Mesenchymal stem cell (in vitro differentiated cells and primary cell): ENCODE results near the gene EPO.

ENCODE experiments used
- DNase-seq: peaks from one replicate; pipeline ENCODE4 v3.0.0-alpha.2; 2013
- H2AFZ ChIP-seq: one replicate; pipeline ENCODE4 v1.6.1; 2013; ENCODE audit warnings: low read depth, mild to moderate bottlenecking, control low read depth, inconsistent platforms, low read length, moderate library complexity
- H2AK5ac ChIP-seq: 2 replicates; pipeline ENCODE4 v1.6.1; 2013; ENCODE audit warnings: low read length, moderate library complexity, mild to moderate bottlenecking, inconsistent platforms; ENCODE audit not compliant: severe bottlenecking
- H2BK120ac ChIP-seq: one replicate; pipeline ENCODE4 v1.6.1; 2013; ENCODE audit warnings: low read depth, mild to moderate bottlenecking, inconsistent platforms, low read length, moderate library complexity
- H2BK12ac ChIP-seq, 2 experiments: one replicate each; pipeline ENCODE4 v1.6.1; 2013; ENCODE audit warnings: inconsistent platforms in 2 of 2, low read length in 2 of 2, mild to moderate bottlenecking in 2 of 2, moderate library complexity in 2 of 2, control low read depth in 1 of 2
- H2BK15ac ChIP-seq: one replicate; pipeline ENCODE4 v1.6.1; 2013; ENCODE audit warnings: mild to moderate bottlenecking, low read depth, inconsistent platforms; ENCODE audit not compliant: poor library complexity, severe bottlenecking
- H2BK5ac ChIP-seq: 2 replicates; pipeline ENCODE4 v1.6.1; 2013; ENCODE audit warnings: low read depth, mild to moderate bottlenecking, low read length, control low read depth, inconsistent platforms; ENCODE audit not compliant: poor library complexity, severe bottlenecking
- H3K14ac ChIP-seq, 2 experiments: one replicate each; pipeline ENCODE4 v1.6.1; 2013; ENCODE audit warnings: inconsistent platforms in 2 of 2, low read length in 2 of 2, control low read depth in 1 of 2, mild to moderate bottlenecking in 1 of 2, moderate library complexity in 1 of 2
- H3K18ac ChIP-seq, 2 experiments: one replicate each; pipeline ENCODE4 v1.6.1; 2013; ENCODE audit warnings: inconsistent platforms in 2 of 2, low read length in 2 of 2, control low read depth in 1 of 2, low read depth in 1 of 2, mild to moderate bottlenecking in 1 of 2
- H3K23ac ChIP-seq, 2 experiments: one replicate each; pipeline ENCODE4 v1.6.1; 2013; ENCODE audit warnings: inconsistent platforms in 2 of 2, low read length in 2 of 2, mild to moderate bottlenecking in 2 of 2, moderate library complexity in 2 of 2, control low read depth in 1 of 2
- H3K27ac ChIP-seq: 2 replicates; pipeline ENCODE4 v1.5.1; 2013; ENCODE audit warnings: mild to moderate bottlenecking, moderate library complexity, low read length, control low read depth, inconsistent platforms; ENCODE audit not compliant: poor library complexity, severe bottlenecking
- H3K27me3 ChIP-seq, 2 experiments: 2 replicates each; pipeline versions ENCODE4 v1.6.1 to v1.7.0; 2013; ENCODE audit warnings: low read length in 2 of 2, mild to moderate bottlenecking in 2 of 2, moderate library complexity in 2 of 2, control low read depth in 1 of 2, inconsistent platforms in 1 of 2; ENCODE audit not compliant: control insufficient read depth in 1 of 2, insufficient read depth in 1 of 2
- H3K36me3 ChIP-seq, 2 experiments: 2 replicates each; pipeline versions ENCODE4 v1.6.1 to v1.7.0; 2013; ENCODE audit warnings: low read length in 2 of 2, control low read depth in 1 of 2, inconsistent platforms in 1 of 2, low read depth in 1 of 2, mild to moderate bottlenecking in 1 of 2; ENCODE audit not compliant: insufficient read depth in 2 of 2, control insufficient read depth in 1 of 2
- H3K4ac ChIP-seq, 2 experiments: one replicate each; pipeline ENCODE4 v1.6.1; 2013; ENCODE audit warnings: inconsistent platforms in 2 of 2, low read length in 2 of 2, mild to moderate bottlenecking in 2 of 2, moderate library complexity in 2 of 2, control low read depth in 1 of 2, low read depth in 1 of 2
- H3K4me1 ChIP-seq: 2 replicates; pipeline ENCODE4 v1.6.1; 2013; ENCODE audit warnings: low read depth, low read length, control low read depth; ENCODE audit not compliant: control insufficient read depth, insufficient read depth
- H3K4me2 ChIP-seq: 2 replicates; pipeline ENCODE4 v1.6.1; 2013; ENCODE audit warnings: low read length, mild to moderate bottlenecking, inconsistent platforms; ENCODE audit not compliant: poor library complexity, severe bottlenecking
- H3K4me3 ChIP-seq, 2 experiments: 2 replicates each; pipeline versions ENCODE4 v1.5.1 to v1.7.0; 2013; ENCODE audit warnings: low read length in 2 of 2, mild to moderate bottlenecking in 2 of 2, control low read depth in 1 of 2, low read depth in 1 of 2; ENCODE audit not compliant: insufficient read depth in 1 of 2
- H3K79me1 ChIP-seq: replicated peaks from 2 replicates; pipeline ENCODE4 v1.6.1; 2013; ENCODE audit warnings: mild to moderate bottlenecking, control low read depth, low read length, inconsistent platforms; ENCODE audit not compliant: poor library complexity, severe bottlenecking
- H3K9ac ChIP-seq: 2 replicates; pipeline ENCODE4 v1.7.0; 2013; ENCODE audit warnings: mild to moderate bottlenecking, low read length, moderate library complexity
- H3K9me3 ChIP-seq: 2 replicates; pipeline ENCODE4 v1.7.0; 2013; ENCODE audit warnings: mild to moderate bottlenecking, low read length; ENCODE audit not compliant: control insufficient read depth
- H4K8ac ChIP-seq: one replicate; pipeline ENCODE4 v1.6.1; 2013; ENCODE audit warnings: inconsistent platforms, mild to moderate bottlenecking, low read length, moderate library complexity
- H4K91ac ChIP-seq: one replicate; pipeline ENCODE4 v1.6.1; 2013; ENCODE audit warnings: mild to moderate bottlenecking, low read length, inconsistent platforms
- WGBS: methylation state at CpG from one replicate; pipeline ENCODE4 v1.1.7; 2013; ENCODE audit warnings: mixed read lengths; 5-methylcytosine and 5-hydroxymethylcytosine counted together

The EPO gene

DNA sequence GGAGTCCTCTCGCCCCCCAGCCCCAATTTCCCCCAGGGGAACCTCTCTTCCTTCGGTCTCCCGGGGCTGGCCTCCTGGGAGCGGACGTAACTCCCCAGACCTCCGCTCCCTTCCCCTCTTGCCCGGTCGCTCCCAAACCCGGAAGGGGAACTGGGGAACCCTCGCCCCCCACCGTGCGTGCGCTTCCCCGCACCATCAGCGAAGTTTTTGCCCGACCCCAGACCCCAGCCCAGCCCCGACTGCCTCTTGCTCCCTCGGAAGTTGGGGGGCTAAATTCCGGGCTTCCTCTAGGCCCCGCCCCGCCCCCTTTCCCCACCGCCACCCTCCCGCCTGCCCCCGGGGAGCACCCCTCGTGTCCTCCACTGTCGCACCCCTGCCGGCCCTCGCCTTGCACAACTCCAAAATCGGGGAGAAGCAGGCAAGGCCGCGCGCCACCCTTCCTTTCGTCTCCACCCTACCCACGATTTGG lies 46.3 kb upstream of the EPO start:
- H3K14ac ChIP-seq, result peak overlapping the region; percentile 82 to 95
- no peaks in the 10 kb centered on the region for H3K27me3 ChIP-seq
- H2BK5ac ChIP-seq, result peak overlapping the region; percentile 91
- peak overlapping the region; percentile 95 for H4K91ac ChIP-seq
- no peak overlapping the region for H2AK5ac ChIP-seq
- peak overlapping the region; percentile 96 for H2BK120ac ChIP-seq
- peak overlapping the region; percentile 81 for H3K27ac ChIP-seq
- no peak overlapping the region for H2AFZ ChIP-seq
- peaks cover 11% of the 10 kb centered on the region for H3K79me1 ChIP-seq
- H3K23ac ChIP-seq, result peak overlapping the region in 1 of 2 experiments; percentile 85
- H3K4me2 ChIP-seq, result peak overlapping the region; percentile 84
- peak overlapping the region; percentile 87 for H4K8ac ChIP-seq
- peak overlapping the region; percentile 95 for H3K4ac ChIP-seq
- H3K9ac ChIP-seq, result peak overlapping the region; percentile 96
- peaks cover 10% of the 10 kb centered on the region for H3K4me1 ChIP-seq
- WGBS, result 0% methylated on average over 30 of the region's 34 CpGs
- H3K9me3 ChIP-seq, result no peaks in the 10 kb centered on the region
- peak overlapping the region in 1 of 2 experiments; percentile 17 for H2BK12ac ChIP-seq
- H3K36me3 ChIP-seq, result peaks cover 26 to 28% of the 10 kb centered on the region in 2 experiments
- peak overlapping the region; percentile 60 for H2BK15ac ChIP-seq
- no peak for DNase-seq
- H3K18ac ChIP-seq, result peak overlapping the region; percentile 85 to 93
- H3K4me3 ChIP-seq, result peak overlapping the region; percentile 82 to 89

DNA sequence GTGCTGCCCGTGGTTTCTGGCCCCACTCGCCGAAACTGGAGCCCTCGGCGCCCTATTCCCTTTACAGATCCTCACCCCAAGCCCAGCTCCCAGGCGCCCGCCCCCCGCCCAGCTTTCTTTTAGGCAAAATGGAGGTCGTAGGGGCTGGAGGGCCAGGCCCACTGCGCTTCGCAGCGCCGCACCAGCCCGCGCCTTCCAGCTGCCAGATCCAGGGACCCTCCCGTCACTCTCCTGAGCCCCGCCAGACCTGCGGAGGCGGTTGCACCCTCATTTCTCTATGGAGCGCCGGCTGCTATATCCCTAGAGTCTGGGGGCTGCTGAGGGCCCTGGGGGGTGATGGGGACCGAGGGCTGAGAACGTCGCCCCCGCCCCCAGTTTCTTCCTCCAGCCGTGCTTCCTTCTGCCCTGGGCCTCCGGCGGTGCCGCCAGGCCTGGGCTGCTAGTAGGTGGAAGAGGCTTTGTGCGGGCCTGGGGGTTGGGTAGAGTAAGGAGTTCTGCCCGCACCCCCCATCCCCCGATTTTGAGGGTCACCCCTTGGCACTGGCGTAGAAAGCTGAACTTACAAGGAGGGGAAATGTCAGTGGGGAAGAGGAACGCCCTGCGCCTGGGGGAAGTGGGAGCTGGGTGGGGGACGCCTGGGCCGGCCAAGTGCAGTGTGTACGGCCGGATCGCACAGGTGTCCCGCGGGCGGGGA lies 45.7 kb upstream of the EPO start:
- Histone ChIP-seq H4K8ac (peak overlapping the region; percentile 3), H3K9ac (peak overlapping the region; percentile 96), H3K4me2 (peak overlapping the region; percentile 84), H3K4me1 (peaks cover 10% of the 10 kb centered on the region), H3K79me1 (peaks cover 16% of the 10 kb centered on the region), H2BK120ac (peak overlapping the region; percentile 96), H3K23ac (peak overlapping the region in 1 of 2 experiments; percentile 85), H2AK5ac (no peak overlapping the region), H4K91ac (peak overlapping the region; percentile 81), H3K14ac (peak overlapping the region; percentile 30 to 82), H3K4me3 (peak overlapping the region; percentile 82 to 89), H3K27me3 (no peaks in the 10 kb centered on the region), H2BK12ac (peak overlapping the region in 1 of 2 experiments; percentile 75), H3K36me3 (peaks cover 30 to 33% of the 10 kb centered on the region in 2 experiments), H2BK15ac (no peak overlapping the region), H3K27ac (peak overlapping the region; percentile 37), H2BK5ac (peak overlapping the region; percentile 49), H3K18ac (peak overlapping the region; percentile 71 to 85), H3K4ac (peak overlapping the region; percentile 78 to 89), H2AFZ (no peak overlapping the region), H3K9me3 (no peaks in the 10 kb centered on the region)
- DNase-seq, result peak; percentile 34
- under 1% methylated on average over 40 of the region's 43 CpGs for whole genome bisulfite sequencing

DNA sequence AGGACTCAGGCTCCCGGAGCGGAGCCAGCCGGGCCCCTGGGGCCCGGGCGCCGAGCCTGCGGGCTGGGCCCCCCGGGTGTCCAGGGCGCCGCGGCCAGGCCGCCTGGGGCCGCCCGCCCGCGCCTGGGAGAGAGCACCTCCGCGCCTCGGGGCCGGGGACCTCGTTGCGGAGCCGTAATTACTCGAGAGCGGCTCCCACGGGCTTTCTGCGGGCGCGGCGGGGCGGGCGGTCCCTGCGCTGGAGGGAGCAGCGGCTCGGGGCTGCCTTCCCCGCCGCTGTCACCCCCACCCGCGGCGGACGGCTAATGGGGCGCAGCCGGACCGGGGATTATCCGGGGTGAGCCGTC lies 45.2 kb upstream of the EPO start:
- peak overlapping the region in 1 of 2 experiments; percentile 68 for H3K23ac ChIP-seq
- peaks cover 10% of the 10 kb centered on the region for H3K4me1 ChIP-seq
- peaks cover 34 to 39% of the 10 kb centered on the region in 2 experiments for H3K36me3 ChIP-seq
- H3K9me3 ChIP-seq, result no peaks in the 10 kb centered on the region
- peak overlapping the region in 1 of 2 experiments; percentile 89 for H3K4ac ChIP-seq
- WGBS, result under 1% methylated on average over 41 of the region's 46 CpGs
- H2BK5ac ChIP-seq, result no peak overlapping the region
- H2BK15ac ChIP-seq, result no peak overlapping the region
- no peak for DNase-seq
- H4K8ac ChIP-seq, result no peak overlapping the region
- no peak overlapping the region for H2BK12ac ChIP-seq
- no peaks in the 10 kb centered on the region for H3K27me3 ChIP-seq
- H3K79me1 ChIP-seq, result peaks cover 20% of the 10 kb centered on the region
- peak overlapping the region in 1 of 2 experiments; percentile 85 for H3K18ac ChIP-seq
- H3K27ac ChIP-seq, result no peak overlapping the region
- H4K91ac ChIP-seq, result no peak overlapping the region
- H2BK120ac ChIP-seq, result no peak overlapping the region
- H2AFZ ChIP-seq, result no peak overlapping the region
- H3K4me2 ChIP-seq, result peak overlapping the region; percentile 84
- H3K14ac ChIP-seq, result no peak overlapping the region
- H3K9ac ChIP-seq, result peak overlapping the region; percentile 96
- H3K4me3 ChIP-seq, result peak overlapping the region; percentile 82 to 89
- H2AK5ac ChIP-seq, result no peak overlapping the region

DNA sequence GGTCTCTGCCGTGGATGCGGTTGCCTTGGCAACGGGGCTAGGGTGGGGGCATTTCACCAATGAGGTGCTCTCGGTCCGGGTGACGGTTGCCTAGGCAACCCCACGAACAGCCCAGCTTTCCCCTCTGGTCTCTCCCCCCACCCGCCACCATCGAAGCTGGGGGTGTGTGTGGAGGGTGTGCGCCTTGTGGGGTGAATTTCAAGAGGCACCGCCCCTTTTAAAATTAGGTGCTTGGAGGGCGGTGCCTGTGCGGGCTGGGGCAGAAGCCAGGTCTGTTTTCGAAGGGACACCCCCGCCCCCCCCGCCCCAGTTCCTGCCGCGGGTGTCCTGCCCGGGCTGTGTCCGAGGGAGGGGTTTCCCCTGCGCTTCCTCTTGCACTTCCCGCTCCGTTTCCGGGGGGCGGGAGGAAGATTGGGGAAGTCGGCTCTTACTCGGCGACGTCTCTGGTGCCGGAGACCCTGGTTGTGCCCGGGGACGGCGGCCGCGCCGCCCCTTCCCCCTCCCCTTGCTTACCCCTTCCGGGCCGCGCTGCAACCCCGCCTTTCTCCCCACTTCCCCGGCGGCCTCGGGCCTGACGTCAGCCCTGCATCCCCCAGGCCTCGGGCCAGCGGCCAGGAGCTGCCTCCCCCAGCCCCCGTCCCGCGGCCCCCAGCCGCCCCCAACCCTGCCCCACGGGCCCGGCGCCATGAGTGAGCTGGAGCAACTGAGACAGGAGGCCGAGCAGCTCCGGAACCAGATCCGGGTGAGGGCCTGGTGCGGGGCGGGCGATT lies 44.5 kb upstream of the EPO start:
- peak overlapping the region in 1 of 2 experiments; percentile 35 for H2BK12ac ChIP-seq
- no peak overlapping the region for H2BK120ac ChIP-seq

More for the DNA sequence above, 44.5 kb upstream of the EPO start:
- peak; percentile 79 for DNase-seq
- Histone ChIP-seq H3K9ac (peak overlapping the region; percentile 96), H4K8ac (no peak overlapping the region), H3K23ac (no peak overlapping the region), H4K91ac (peak overlapping the region; percentile 36), H3K9me3 (no peaks in the 10 kb centered on the region), H3K27me3 (no peaks in the 10 kb centered on the region), H2BK15ac (no peak overlapping the region), H3K4me2 (peak overlapping the region; percentile 84), H2AFZ (no peak overlapping the region), H3K36me3 (peaks cover 38 to 46% of the 10 kb centered on the region in 2 experiments), H3K27ac (peak overlapping the region; percentile 6), H2AK5ac (no peak overlapping the region), H3K4ac (peak overlapping the region; percentile 32 to 41), H3K4me3 (peak overlapping the region; percentile 82 to 89), H3K18ac (peak overlapping the region in 1 of 2 experiments; percentile 68), H3K79me1 (peaks cover 20% of the 10 kb centered on the region), H2BK5ac (no peak overlapping the region), H3K14ac (no peak overlapping the region), H3K4me1 (peaks cover 11% of the 10 kb centered on the region)
- 14% methylated on average over 24 of the region's 59 CpGs for WGBS
